Measurements from ENCODE around the gene TMEM120B. TPM values are rescaled to one million over a fixed set of nuclear protein-coding genes. Genes with fewer than 3 reads are reported as not detected.

TMEM120B gene
- total and polyA plus RNA-seq, 2 of the 13 experiments (the other 11 are each of a cell fraction or from before 2014, with no cell fraction given): 7.1 to 12.9 TPM

DNA sequence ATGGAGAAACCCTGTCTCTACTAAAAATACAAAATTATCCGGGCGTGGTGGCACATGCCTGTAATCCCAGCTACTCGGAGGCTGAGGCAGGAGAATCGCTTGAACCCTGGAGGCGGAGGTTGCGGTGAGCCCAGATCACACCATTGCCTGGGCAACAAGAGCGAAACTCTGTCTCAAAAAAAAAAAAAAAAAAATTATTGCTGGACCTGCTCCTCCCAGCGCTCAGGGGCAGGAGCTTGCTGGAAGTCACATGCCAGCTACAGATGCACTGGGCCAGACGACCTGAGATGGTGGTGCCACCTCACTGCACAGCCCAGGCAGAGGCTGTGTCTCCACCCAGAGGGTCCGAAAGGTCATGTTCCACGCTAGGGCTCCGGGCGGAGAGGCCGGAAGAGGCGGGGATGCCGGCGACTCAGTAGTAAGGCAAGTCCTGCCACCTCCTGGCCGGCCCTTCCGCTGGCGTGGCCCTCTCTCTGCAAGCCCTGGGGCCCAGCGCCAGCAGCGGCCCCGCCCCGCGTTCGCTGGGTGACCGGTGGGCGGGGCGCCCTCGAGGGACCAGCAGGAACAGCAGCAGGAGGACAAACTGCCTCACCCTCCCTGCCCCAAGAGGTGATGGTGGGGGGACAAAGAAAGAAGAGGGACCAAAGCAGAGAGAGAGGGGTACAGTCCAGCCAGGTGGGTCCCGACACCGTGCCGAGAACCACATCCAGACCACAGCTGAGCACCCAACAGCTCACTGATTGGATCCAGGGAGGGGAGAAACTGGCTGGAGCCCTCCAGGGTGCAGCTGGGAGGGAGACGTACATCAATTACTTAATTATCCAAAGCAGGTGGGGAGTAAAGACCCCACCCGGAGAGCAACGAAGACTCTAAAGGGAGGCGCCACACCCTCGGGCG lies 84.6 kb downstream of the TMEM120B start (continued):
- TF ChIP-seq, protein P1, sequence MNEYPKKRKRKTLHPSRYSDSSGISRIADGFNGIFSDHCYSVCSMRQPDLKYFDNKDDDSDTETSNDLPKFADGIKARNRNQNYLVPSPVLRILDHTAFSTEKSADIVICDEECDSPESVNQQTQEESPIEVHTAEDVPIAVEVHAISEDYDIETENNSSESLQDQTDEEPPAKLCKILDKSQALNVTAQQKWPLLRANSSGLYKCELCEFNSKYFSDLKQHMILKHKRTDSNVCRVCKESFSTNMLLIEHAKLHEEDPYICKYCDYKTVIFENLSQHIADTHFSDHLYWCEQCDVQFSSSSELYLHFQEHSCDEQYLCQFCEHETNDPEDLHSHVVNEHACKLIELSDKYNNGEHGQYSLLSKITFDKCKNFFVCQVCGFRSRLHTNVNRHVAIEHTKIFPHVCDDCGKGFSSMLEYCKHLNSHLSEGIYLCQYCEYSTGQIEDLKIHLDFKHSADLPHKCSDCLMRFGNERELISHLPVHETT (CRISPR knock-in tag; conservative IDR thresholded peaks at IDR 0.05): peak; percentile 80
- TF ChIP-seq REL (CRISPR knock-in tag; conservative IDR thresholded peaks at IDR 0.05) (no peak), NFIB (CRISPR knock-in tag; IDR thresholded peaks at IDR 0.05; ENCODE audit: borderline replicate concordance) (no peak), MED1 (CRISPR knock-in tag; IDR thresholded peaks at IDR 0.05) (peak; percentile 92), NRL (CRISPR knock-in tag; IDR thresholded peaks at IDR 0.05; ENCODE audit: borderline replicate concordance) (0 out of 2 replicates have a peak, but pooled peaks have one; percentile 45), ZNF83 (CRISPR knock-in tag; IDR thresholded peaks at IDR 0.05; ENCODE audit: borderline replicate concordance) (no peak), SMARCE1 (IDR thresholded peaks at IDR 0.05; ENCODE audit: borderline replicate concordance) (no peak), KDM6A (CRISPR knock-in tag; IDR thresholded peaks at IDR 0.05; ENCODE audit: low read depth) (no peak), GATA4 (IDR thresholded peaks at IDR 0.05; ENCODE audit: borderline replicate concordance, low read depth) (no peak), ATF6 (CRISPR knock-in tag; conservative IDR thresholded peaks at IDR 0.05) (0 out of 2 replicates have a peak, but pooled peaks have one; percentile 47), PPARG (CRISPR knock-in tag; conservative IDR thresholded peaks at IDR 0.05) (peak; percentile 56; the same call in 1 of the 2 replicates), KDM5B (CRISPR knock-in tag; IDR thresholded peaks at IDR 0.05; ENCODE audit: borderline replicate concordance) (peak; percentile 66), TFDP1 (CRISPR knock-in tag; IDR thresholded peaks at IDR 0.05; ENCODE audit: borderline replicate concordance) (peak; percentile 27; the same call in 1 of the 2 replicates)
- TF ChIP-seq, protein P2, sequence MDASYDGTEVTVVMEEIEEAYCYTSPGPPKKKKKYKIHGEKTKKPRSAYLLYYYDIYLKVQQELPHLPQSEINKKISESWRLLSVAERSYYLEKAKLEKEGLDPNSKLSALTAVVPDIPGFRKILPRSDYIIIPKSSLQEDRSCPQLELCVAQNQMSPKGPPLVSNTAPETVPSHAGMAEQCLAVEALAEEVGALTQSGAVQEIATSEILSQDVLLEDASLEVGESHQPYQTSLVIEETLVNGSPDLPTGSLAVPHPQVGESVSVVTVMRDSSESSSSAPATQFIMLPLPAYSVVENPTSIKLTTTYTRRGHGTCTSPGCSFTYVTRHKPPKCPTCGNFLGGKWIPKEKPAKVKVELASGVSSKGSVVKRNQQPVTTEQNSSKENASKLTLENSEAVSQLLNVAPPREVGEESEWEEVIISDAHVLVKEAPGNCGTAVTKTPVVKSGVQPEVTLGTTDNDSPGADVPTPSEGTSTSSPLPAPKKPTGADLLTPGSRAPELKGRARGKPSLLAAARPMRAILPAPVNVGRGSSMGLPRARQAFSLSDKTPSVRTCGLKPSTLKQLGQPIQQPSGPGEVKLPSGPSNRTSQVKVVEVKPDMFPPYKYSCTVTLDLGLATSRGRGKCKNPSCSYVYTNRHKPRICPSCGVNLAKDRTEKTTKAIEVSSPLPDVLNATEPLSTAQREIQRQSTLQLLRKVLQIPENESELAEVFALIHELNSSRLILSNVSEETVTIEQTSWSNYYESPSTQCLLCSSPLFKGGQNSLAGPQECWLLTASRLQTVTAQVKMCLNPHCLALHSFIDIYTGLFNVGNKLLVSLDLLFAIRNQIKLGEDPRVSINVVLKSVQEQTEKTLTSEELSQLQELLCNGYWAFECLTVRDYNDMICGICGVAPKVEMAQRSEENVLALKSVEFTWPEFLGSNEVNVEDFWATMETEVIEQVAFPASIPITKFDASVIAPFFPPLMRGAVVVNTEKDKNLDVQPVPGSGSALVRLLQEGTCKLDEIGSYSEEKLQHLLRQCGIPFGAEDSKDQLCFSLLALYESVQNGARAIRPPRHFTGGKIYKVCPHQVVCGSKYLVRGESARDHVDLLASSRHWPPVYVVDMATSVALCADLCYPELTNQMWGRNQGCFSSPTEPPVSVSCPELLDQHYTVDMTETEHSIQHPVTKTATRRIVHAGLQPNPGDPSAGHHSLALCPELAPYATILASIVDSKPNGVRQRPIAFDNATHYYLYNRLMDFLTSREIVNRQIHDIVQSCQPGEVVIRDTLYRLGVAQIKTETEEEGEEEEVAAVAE (CRISPR knock-in tag; IDR thresholded peaks at IDR 0.05; ENCODE audit: borderline replicate concordance): peak; percentile 85; the same call in 1 of the 2 replicates
- TF ChIP-seq, protein P3, sequence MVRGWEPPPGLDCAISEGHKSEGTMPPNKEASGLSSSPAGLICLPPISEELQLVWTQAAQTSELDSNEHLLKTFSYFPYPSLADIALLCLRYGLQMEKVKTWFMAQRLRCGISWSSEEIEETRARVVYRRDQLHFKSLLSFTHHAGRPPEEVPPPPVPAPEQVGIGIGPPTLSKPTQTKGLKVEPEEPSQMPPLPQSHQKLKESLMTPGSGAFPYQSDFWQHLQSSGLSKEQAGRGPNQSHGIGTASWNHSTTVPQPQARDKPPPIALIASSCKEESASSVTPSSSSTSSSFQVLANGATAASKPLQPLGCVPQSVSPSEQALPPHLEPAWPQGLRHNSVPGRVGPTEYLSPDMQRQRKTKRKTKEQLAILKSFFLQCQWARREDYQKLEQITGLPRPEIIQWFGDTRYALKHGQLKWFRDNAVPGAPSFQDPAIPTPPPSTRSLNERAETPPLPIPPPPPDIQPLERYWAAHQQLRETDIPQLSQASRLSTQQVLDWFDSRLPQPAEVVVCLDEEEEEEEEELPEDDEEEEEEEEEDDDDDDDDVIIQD (CRISPR knock-in tag; IDR thresholded peaks at IDR 0.05; ENCODE audit: low read depth): peak; percentile 40; the same call in 1 of the 2 replicates
